Naive B cell (primary cell): ENCODE results near the gene CLEC16A. TPM values are rescaled to one million over a fixed set of nuclear protein-coding genes. Genes with fewer than 3 reads are reported as not detected.
"Not testable (repeated sequence)": the region's sequence is repeated elsewhere in the genome, so short reads cannot be mapped to it uniquely, and the experiment has no call there.

Source experiments
- ATAC-seq, 2 donors: fragments of 150-1000 bp; cut with Tn5 transposase; 2 replicates each; pipeline ENCODE4 v1.10.0; 2021; ENCODE audit warnings: low read depth in 2 of 2, mild to moderate bottlenecking in 2 of 2, moderate library complexity in 2 of 2
- DNase-seq: peaks from one replicate; pipeline ENCODE4 v3.0.0; 2022
- H3K27ac Mint-ChIP-seq, 6 donors: one replicate each; pipeline ENCODE4 v1.8.0; 2020 to 2022; ENCODE audit warnings: mild to moderate bottlenecking in 6 of 6, mixed read lengths in 6 of 6, moderate library complexity in 5 of 6, inconsistent platforms in 2 of 6
- H3K27me3 Mint-ChIP-seq, 3 donors: one replicate each; pipeline ENCODE4 v1.8.0; 2021 to 2022; ENCODE audit warnings: mixed read lengths in 3 of 3, mild to moderate bottlenecking in 1 of 3
- H3K36me3 Mint-ChIP-seq, 2 donors: one replicate each; pipeline ENCODE4 v1.8.0; 2020 to 2022; ENCODE audit warnings: mixed read lengths in 2 of 2, inconsistent platforms in 1 of 2, mild to moderate bottlenecking in 1 of 2
- H3K4me1 Mint-ChIP-seq, 3 donors: one replicate each; pipeline ENCODE4 v1.8.0; 2020 to 2022; ENCODE audit warnings: mixed read lengths in 3 of 3, inconsistent platforms in 1 of 3, mild to moderate bottlenecking in 1 of 3, moderate library complexity in 1 of 3
- H3K4me3 Mint-ChIP-seq, 8 donors: one replicate each; pipeline ENCODE4 v1.8.0; 2020 to 2022; ENCODE audit warnings: mild to moderate bottlenecking in 8 of 8, mixed read lengths in 8 of 8, moderate library complexity in 8 of 8, inconsistent platforms in 2 of 8
- H3K9me3 Mint-ChIP-seq, 7 donors: one replicate each; pipeline ENCODE4 v1.8.0; 2020 to 2022; ENCODE audit warnings: mixed read lengths in 7 of 7, mild to moderate bottlenecking in 5 of 7, inconsistent platforms in 2 of 7, moderate library complexity in 1 of 7
- polyA plus RNA-seq, 6 donors: library from polyadenylated mRNA; unstranded; fragments of 300-500 nt; fragmentation: Illumina TruSeq; gene quantifications; one replicate each; pipeline ENCODE4 v1.2.3, GENCODE V29; 2021; ENCODE audit warnings: low read depth in 6 of 6

The CLEC16A gene
- polyA plus RNA-seq, 6 donors from 2014 or later = 11.8 to 34.9 (median 18.7) TPM

DNA sequence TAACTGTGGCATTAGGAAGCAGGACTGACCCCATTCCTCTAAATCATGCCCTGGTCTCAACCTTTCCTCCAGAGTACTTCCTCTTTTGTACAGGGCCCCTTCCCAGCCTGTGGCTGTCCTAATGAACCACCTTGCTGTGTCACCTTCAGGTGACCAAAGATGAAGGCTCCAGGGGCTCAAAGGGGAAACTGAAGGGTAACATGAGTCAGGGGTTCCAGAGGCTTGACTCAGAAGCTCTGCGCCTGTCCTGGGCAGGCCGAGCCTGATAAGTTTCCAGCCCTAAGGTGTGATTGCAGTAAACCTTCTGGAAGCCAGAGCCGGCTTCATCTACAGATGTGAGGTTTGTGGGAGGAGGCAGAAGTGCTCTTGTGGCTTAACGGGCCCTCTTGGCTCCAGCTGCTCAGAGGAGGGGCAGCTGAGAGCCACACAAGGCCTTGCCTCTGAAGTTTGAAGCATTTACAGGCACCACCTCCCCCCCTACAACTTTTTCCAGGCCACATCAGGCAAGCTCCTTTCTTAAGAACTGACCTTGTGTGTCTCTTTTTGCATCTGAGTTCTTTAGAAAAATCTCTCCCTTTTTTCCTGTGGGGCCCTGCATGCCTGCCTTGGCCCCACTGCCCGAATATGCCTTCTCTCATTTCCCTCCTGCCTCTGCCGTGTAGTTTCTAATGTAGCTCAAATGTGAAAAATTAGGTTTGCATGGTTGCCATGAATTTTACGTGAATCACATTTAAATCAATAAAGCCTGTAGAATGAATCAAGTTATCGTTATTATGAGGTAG lies 149.9 kb downstream of the CLEC16A start:
- ATAC-seq (peak; percentile 69 to 74), DNase-seq (peak; percentile 18)
- Mint-ChIP-seq H3K27me3 (no peaks in the 10 kb centered on the region), H3K27ac (peak overlapping the region in 5 of 6 donors; percentile 3 to 94 (median 79)), H3K4me1 (peaks cover 30 to 46% (median 31%) of the 10 kb centered on the region in 3 donors), H3K36me3 (peaks cover 5 to 6% of the 10 kb centered on the region in 2 donors), H3K4me3 (peak overlapping the region in 7 of 8 donors; percentile 7 to 74 (median 44)), H3K9me3 (no peaks in the 10 kb centered on the region)

DNA sequence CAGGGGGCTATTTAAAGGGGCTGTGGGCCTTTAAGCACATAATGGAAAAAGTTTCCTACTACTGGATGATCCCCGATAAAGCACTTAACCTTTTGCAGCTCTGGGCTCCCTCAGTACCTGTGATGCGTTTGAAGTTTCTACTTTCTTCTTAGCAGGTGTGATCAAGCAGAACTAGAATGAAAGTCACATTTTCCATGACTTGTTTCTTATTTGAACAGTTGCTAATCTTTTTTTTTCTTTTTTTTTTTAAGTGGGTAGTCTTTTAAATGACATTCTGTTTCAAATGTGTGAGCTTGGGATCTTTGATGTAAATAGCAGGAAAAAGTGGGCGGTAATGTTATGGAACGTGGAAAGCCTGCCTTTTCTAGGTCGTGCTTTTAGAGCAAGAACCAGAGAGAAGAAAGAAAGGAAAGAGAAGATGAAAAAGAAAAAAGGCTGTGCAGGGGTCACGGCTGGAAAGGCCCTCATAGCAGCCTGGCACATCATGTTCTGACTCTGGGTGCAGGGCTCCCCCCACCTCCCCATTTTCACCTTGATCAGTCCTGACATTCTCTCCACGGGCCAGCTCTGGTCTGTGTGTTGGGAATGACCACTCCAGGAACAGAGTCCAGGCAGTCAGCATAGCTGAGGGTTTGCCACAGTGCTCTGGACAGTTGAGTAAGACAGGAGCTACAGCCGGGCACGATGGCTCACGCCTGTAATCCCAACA lies 150.6 kb downstream of the CLEC16A start:
- peak overlapping the region; percentile 3 to 88 (median 78) for H3K27ac Mint-ChIP-seq
- H3K27me3 Mint-ChIP-seq = no peaks in the 10 kb centered on the region
- ATAC-seq (no peak), DNase-seq (no peak)
- peaks cover 30 to 47% (median 38%) of the 10 kb centered on the region in 3 donors for H3K4me1 Mint-ChIP-seq
- H3K36me3 Mint-ChIP-seq = peaks cover 1 to 6% of the 10 kb centered on the region in 2 donors
- peak overlapping the region in 7 of 8 donors; percentile 7 to 74 (median 43) for H3K4me3 Mint-ChIP-seq
- no peaks in the 10 kb centered on the region for H3K9me3 Mint-ChIP-seq

DNA sequence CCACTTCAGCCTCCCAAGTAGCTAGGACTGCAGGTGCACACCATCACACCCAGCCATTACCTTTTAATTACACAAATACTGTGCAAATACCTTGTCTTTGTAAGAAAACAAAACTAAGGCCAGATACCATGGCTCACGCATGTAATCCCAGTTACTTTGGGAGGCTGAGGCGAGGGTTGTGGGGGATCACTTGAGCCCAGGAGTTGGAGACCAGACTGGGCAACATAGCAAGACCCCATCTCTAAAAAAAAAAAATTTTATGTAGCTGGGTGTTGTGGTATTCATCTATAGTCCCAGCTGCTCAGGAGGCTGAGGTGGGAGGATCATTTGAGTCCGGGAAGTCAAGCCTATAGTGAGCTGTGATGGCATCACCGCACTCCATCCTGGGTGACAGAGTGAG lies 151.6 kb downstream of the CLEC16A start:
- Mint-ChIP-seq H3K27me3 (no peaks in the 10 kb centered on the region), H3K36me3 (peaks cover 0 to 6% of the 10 kb centered on the region in 2 donors), H3K4me3 (no peak overlapping the region), H3K9me3 (no peaks in the 10 kb centered on the region), H3K27ac (no peak overlapping the region), H3K4me1 (peaks cover 33 to 46% (median 42%) of the 10 kb centered on the region in 3 donors)
- no peak for DNase-seq
- ATAC-seq = no peak

DNA sequence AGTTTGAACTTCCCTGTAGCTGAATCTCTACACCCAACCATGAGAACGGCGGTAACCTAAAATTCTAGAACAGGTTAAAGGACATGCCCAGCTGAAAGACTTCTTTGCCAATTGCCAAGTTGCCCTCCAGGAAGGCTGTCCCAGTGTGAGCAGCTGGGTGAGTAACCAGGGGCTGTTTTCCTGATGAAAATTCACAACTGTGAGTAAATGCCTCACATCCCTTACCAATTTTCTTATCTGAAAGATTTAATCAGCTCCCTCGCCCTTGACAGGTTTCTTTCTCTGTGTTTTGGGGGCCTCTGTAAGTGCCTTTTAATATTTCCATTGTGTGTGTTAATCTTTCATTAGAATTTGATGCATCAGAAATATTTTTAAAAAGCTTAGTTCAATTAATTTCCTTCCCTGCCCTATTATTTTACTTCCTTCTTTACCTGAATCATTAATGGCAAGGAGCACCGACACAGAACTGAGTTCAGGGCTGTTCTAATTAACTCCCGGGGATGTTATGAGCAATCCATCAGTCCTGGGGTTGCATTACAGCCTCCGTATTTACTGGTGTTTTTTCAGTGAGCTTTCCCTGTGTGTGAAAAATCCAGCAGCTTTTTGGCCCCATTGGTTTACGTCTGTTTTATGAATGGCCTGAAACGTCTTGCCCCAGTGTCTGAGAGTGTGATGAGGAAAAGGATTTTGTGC lies 152.9 kb downstream of the CLEC16A start:
- H3K9me3 Mint-ChIP-seq = no peaks in the 10 kb centered on the region
- ATAC-seq = no peak
- peaks cover 39 to 48% (median 40%) of the 10 kb centered on the region in 3 donors for H3K4me1 Mint-ChIP-seq
- DNase-seq = no peak
- H3K4me3 Mint-ChIP-seq = no peak overlapping the region
- no peaks in the 10 kb centered on the region for H3K27me3 Mint-ChIP-seq
- H3K36me3 Mint-ChIP-seq = peaks cover 0 to 6% of the 10 kb centered on the region in 2 donors
- peak overlapping the region in 2 of 6 donors; percentile 37 to 43 for H3K27ac Mint-ChIP-seq

DNA sequence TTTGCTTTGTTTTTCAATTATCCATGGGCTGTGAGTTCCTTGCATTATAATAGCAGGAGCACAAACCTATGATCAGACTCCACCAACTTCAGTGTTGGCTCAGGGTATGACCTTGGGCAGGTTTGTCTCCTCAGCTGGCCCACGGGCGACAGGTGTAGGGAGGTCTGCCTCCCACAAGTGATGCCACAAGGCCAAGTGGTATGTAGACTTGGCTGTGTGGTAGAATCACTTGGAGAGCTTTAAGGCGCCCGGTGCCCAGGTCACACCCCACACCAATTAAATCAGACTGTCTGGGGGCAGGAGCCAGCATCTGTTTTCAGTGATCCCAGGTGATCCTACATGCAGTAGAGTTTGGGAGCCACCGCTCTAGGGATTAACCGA lies 153.4 kb downstream of the CLEC16A start:
- Mint-ChIP-seq H3K4me1 (peaks cover 35 to 44% (median 42%) of the 10 kb centered on the region in 3 donors), H3K27me3 (no peaks in the 10 kb centered on the region), H3K9me3 (no peaks in the 10 kb centered on the region), H3K36me3 (peaks cover 0 to 6% of the 10 kb centered on the region in 2 donors), H3K4me3 (no peak overlapping the region), H3K27ac (peak overlapping the region in 1 of 6 donors; percentile 37)
- DNase-seq = no peak
- ATAC-seq = no peak

DNA sequence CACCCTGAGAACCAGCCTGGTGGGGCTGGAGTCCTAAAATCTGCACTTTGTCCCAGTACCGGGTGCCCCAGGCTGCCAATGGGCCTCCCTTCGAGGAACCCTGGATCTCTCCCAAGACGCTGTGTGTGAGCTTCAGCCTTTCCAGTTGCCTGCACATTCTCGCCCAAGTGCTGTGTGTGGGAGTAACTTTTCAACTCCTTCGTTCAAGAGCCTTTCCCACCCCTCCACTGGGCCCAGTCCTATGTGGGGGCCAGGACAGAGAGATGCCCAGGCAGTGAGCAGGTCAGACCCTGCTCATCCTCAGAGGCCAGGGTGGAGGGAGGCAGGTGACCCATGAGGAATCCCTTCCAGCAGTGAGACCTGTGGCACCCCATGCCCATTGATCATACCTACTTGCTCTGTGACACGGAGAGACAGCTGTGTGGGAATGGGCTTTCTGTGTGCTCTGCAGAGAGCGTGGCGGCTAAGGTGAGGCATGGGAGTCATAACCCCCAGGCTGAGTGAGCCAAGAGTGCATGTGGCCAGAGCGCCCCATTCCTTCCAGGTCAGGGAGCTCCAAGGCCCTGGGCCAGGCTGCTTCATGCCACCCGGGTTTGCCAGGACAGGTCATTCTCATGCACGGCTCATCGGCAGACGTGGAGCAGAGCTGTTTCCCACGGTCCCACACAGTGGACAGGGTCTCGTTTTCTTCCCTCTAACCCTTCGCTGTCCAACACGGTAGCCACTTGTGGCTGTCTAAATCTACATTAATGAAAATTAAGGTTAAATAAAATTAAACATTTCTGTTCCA lies 154.4 kb downstream of the CLEC16A start:
- Mint-ChIP-seq H3K4me1 (peaks cover 31 to 38% (median 38%) of the 10 kb centered on the region in 3 donors), H3K9me3 (no peaks in the 10 kb centered on the region), H3K27me3 (no peaks in the 10 kb centered on the region), H3K27ac (no peak overlapping the region), H3K36me3 (peaks cover 0 to 6% of the 10 kb centered on the region in 2 donors), H3K4me3 (no peak overlapping the region)
- ATAC-seq = no peak
- DNase-seq = no peak

DNA sequence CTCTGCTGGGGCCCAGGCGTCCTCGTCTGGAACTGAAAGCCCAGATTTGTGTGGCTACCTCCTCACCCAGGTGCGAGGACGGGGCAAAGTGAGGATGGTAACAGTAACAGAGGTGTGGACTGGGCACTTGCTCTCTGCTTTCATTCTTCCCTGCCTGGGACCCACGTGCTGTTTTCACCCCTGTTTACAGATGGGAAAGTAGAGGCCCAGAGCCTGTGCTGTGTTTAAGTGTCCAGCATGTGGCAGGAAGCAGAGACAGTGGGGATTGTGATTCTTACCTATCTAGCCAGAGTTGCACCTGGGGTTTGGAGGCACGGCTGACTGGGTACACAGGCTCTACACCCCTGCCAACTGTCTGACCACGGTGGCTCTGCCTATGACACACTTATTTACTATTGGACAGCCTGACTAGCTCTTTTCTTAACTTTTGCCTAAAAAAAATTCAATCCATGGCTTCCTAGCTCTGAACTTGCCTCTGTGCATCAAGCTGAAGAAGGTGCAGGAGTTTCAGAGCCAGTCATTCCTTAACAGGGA lies 155.4 kb downstream of the CLEC16A start:
- DNase-seq (no peak), ATAC-seq (no peak)
- Mint-ChIP-seq H3K9me3 (no peaks in the 10 kb centered on the region), H3K27me3 (no peaks in the 10 kb centered on the region), H3K36me3 (peaks cover 0 to 6% of the 10 kb centered on the region in 2 donors), H3K4me1 (peaks cover 31 to 37% (median 36%) of the 10 kb centered on the region in 3 donors), H3K27ac (no peak overlapping the region), H3K4me3 (no peak overlapping the region)

DNA sequence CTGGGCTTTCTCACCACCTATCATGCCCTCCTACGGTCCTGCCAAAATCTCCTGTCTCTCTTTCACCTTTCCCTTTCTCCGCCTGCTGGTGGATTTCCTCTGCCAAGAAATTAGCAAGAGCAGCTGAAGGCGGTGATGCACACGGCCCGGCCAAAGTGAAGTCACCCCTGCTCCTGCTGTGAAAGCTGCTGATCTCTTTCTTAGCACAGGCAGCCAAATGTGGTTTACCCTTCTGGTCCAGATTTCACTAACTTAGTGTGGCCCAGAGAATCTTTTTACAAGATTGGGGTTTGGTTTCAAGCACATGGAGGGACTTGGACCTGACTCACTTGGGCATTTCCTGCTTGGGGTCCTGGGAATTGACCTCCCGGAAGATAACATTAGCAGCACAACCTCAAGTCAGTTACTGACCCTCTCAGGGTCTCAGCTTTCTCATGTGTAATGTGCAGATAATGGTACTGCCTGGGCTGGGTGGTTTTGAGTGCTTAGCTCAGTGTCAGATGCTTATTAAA lies 155.9 kb downstream of the CLEC16A start:
- H3K27ac Mint-ChIP-seq = peak overlapping the region in 1 of 6 donors; percentile 38
- H3K9me3 Mint-ChIP-seq = no peaks in the 10 kb centered on the region
- H3K4me1 Mint-ChIP-seq = peaks cover 31 to 38% (median 36%) of the 10 kb centered on the region in 3 donors
- no peaks in the 10 kb centered on the region for H3K27me3 Mint-ChIP-seq
- H3K36me3 Mint-ChIP-seq = peaks cover 0 to 6% of the 10 kb centered on the region in 2 donors
- DNase-seq (no peak), ATAC-seq (no peak)
- no peak overlapping the region for H3K4me3 Mint-ChIP-seq

DNA sequence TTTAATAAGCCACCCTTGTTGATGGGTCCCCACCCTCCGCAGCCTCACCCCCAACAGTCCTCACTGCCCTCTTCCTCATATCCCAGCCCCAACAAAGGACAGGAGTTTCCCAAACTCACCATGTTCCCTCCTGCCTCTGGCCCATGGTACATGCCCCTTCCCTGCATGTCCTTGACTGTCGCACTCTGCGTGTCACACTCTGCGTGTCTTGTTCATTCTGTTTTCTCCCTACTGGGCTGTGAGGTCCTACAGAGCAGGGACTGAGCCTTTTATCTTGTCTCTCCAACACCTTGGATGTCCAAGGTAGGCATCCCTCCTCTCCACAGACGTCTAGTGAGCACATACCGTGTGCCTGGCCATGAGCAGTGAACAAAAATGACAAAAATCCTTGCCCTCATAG lies 156.9 kb downstream of the CLEC16A start:
- H3K27ac Mint-ChIP-seq = peak overlapping the region in 2 of 6 donors; percentile 38 to 57
- peaks cover 0 to 6% of the 10 kb centered on the region in 2 donors for H3K36me3 Mint-ChIP-seq
- H3K4me3 Mint-ChIP-seq = no peak overlapping the region

DNA sequence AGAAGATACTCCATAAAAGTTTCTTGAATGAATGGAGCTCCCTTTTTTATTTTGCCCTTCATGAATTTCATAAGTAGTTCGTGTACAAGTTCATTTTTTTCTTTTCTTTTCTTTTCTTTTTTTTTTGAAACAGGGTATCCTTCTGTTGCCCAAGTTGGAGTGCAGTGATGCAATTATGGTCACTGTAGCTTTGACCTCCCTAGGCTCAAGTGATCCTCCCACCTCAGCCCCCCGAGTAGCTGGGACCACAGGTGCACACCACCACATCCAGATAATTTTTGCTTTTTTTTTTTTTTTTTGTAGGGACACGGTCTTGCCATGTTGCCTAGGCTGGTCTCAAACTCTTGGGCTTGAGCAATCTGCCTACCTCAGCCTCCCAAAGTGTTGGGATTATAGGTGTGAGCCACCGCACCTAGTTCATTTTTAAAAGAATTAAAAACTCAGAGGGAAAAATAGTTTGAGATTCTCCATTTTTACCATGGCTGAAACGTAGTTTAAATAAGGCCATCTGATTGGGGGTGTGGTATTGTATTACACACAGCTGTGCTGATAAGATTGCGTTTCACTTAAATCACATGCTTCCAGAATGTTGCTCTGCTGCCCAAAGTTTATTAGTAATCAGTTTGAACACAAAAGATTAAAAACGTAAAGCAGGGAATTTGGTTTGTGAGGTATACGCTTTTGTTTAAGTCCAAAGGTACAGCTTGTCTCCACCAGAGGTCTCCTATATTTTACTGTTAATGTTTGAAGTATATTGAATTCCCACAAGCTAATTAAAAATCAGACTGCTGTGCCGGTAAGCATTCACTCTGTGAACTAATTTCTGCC lies 157.5 kb downstream of the CLEC16A start:
- H3K4me3 Mint-ChIP-seq = no peak overlapping the region
- no peaks in the 10 kb centered on the region for H3K27me3 Mint-ChIP-seq
- DNase-seq (no peak), ATAC-seq (no peak)
- H3K36me3 Mint-ChIP-seq = peaks cover 0 to 6% of the 10 kb centered on the region in 2 donors
- H3K4me1 Mint-ChIP-seq = peaks cover 41 to 45% (median 42%) of the 10 kb centered on the region in 3 donors
- H3K27ac Mint-ChIP-seq = peak overlapping the region in 3 of 6 donors; percentile 12 to 42 (median 24)
- no peaks in the 10 kb centered on the region for H3K9me3 Mint-ChIP-seq

More for the DNA sequence above, 156.9 kb downstream of the CLEC16A start:
- H3K9me3 Mint-ChIP-seq = no peaks in the 10 kb centered on the region
- H3K27me3 Mint-ChIP-seq = no peaks in the 10 kb centered on the region
- no peak for DNase-seq
- no peak for ATAC-seq
- peaks cover 37 to 45% (median 42%) of the 10 kb centered on the region in 3 donors for H3K4me1 Mint-ChIP-seq

DNA sequence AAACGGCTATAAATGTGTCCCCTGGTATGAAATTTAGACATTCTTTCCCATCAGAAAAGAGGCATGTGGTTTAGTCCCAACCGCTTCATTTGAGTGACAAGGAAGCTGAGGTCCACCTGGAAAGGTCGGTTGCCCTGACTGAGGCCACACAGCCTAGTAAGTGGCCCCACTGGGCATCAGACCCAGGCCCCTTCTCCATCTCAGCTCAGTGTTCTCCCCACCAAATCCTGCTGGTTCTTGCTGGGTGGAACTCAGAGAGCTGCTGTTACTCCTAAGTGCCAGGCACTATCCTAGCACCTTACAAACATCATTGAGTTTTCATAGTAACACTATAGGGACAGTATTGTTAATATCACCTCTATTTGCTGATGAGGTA lies 158.1 kb downstream of the CLEC16A start:
- peaks cover 0 to 3% of the 10 kb centered on the region in 2 donors for H3K36me3 Mint-ChIP-seq
- no peak for DNase-seq
- H3K27ac Mint-ChIP-seq = peak overlapping the region in 2 of 6 donors; percentile 24 to 47
- H3K9me3 Mint-ChIP-seq = no peaks in the 10 kb centered on the region
- H3K4me3 Mint-ChIP-seq = no peak overlapping the region
- ATAC-seq = no peak
- H3K4me1 Mint-ChIP-seq = peaks cover 42 to 45% (median 43%) of the 10 kb centered on the region in 3 donors
- no peaks in the 10 kb centered on the region for H3K27me3 Mint-ChIP-seq

DNA sequence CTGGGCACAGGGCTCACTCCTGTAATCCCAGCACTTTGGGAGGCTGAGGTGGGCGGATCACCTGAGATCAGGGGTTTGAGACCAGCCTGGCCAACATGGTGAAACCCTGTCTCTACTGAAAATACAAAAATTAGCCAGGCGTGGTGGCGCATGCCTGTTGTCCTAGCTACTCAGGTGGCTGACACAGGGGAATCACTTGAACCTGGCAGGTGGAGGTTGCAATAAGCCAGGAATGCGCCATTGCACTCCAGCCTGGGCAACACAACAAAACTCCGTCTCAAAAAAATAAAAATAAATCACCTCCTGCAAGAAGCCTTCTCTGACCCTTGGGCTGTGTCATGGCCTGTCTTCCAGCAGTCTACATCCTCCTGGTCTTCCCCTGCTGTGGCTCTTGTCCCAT lies 158.9 kb downstream of the CLEC16A start:
- not testable (repeated sequence) for H3K4me3 Mint-ChIP-seq, DNase-seq, ATAC-seq, H3K27me3 Mint-ChIP-seq, H3K36me3 Mint-ChIP-seq, H3K9me3 Mint-ChIP-seq
- H3K4me1 Mint-ChIP-seq = peaks cover 42 to 45% (median 43%) of the 10 kb centered on the region in 3 donors
- H3K27ac Mint-ChIP-seq = peak overlapping the region in 4 of 6 donors; percentile 46 to 79 (median 48)
